ENCODE results near the gene ABAT. TPM values are rescaled to one million over a fixed set of nuclear protein-coding genes. Genes with fewer than 3 reads are reported as not detected.

Gene ABAT
- total and polyA plus RNA-seq, 2 experiments from 2014 or later = 31.2 to 59.1 TPM

DNA sequence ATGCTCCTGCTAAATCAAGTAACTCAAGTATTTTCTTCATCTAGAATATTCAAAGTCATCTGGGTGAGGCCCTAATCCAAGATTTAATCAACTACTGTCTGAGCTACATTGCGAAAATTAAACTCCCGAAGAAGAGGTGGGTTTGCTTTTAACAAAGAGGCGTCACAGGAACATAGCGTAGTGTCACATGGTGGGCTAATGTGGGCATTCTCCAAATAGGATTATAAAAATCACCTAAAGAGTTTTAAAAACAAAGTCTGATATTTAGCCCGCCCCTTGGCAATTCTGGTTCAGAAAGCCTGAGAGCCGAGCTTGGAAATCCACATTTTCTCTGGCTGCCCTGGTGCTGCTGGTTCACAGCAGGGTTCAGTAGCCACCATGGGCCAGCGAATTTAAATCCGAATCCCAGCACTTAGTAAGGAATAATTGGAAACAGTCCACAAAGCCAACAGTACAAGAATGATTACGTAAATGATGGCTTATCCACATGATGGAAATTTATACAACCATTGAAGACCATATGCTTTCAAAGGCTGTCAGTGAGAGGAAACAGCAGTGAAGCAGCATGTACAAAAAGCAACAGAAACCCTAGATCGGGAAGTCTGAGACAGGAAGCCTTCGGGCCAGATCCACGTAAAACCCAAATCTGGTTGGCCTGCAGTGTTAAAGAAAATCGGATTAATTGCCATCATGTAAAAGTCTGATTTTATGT is 132.0 kb downstream of the ABAT start:
- H2AFZ ChIP-seq = no peak overlapping the region
- H3K9me2 ChIP-seq (replicated peaks; ENCODE audit: insufficient read depth) = no peaks in the 10 kb centered on the region
- no peaks in the 10 kb centered on the region for H3K36me3 ChIP-seq (replicated peaks; ENCODE audit: insufficient read depth, low read depth)
- no peaks in the 10 kb centered on the region for H3K9me3 ChIP-seq (ENCODE audit: low read depth)
- no peaks in the 10 kb centered on the region for H3K4me1 ChIP-seq (ENCODE audit: insufficient read depth)
- DNase-seq (ENCODE audit: low spot score) = no peak
- peaks cover 44% of the 10 kb centered on the region for H3K79me2 ChIP-seq
- no peak overlapping the region for H3K27ac ChIP-seq
- no peak for TF ChIP-seq EZH2 (IDR thresholded peaks at IDR 0.05; ENCODE audit: borderline replicate concordance)
- TF ChIP-seq, protein P1, sequence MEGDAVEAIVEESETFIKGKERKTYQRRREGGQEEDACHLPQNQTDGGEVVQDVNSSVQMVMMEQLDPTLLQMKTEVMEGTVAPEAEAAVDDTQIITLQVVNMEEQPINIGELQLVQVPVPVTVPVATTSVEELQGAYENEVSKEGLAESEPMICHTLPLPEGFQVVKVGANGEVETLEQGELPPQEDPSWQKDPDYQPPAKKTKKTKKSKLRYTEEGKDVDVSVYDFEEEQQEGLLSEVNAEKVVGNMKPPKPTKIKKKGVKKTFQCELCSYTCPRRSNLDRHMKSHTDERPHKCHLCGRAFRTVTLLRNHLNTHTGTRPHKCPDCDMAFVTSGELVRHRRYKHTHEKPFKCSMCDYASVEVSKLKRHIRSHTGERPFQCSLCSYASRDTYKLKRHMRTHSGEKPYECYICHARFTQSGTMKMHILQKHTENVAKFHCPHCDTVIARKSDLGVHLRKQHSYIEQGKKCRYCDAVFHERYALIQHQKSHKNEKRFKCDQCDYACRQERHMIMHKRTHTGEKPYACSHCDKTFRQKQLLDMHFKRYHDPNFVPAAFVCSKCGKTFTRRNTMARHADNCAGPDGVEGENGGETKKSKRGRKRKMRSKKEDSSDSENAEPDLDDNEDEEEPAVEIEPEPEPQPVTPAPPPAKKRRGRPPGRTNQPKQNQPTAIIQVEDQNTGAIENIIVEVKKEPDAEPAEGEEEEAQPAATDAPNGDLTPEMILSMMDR (IDR thresholded peaks at IDR 0.05; ENCODE audit: poor library complexity) = no peak
- TF ChIP-seq EZH2phosphoT487 (IDR thresholded peaks at IDR 0.05; ENCODE audit: low read depth, severe bottlenecking, unreplicated experiment) = no peak
- no peak overlapping the region for H3K4me2 ChIP-seq
- H3K4me3 ChIP-seq = no peak overlapping the region
- no peaks in the 10 kb centered on the region for H3K27me3 ChIP-seq
- 93% methylated on average over 13 of the region's 13 CpGs for WGBS (ENCODE audit: low lambda C conversion rate, missing lambda C conversion rate)
- peaks cover 8% of the 10 kb centered on the region for H4K20me1 ChIP-seq (ENCODE audit: insufficient read depth, poor library complexity, severe bottlenecking)

DNA sequence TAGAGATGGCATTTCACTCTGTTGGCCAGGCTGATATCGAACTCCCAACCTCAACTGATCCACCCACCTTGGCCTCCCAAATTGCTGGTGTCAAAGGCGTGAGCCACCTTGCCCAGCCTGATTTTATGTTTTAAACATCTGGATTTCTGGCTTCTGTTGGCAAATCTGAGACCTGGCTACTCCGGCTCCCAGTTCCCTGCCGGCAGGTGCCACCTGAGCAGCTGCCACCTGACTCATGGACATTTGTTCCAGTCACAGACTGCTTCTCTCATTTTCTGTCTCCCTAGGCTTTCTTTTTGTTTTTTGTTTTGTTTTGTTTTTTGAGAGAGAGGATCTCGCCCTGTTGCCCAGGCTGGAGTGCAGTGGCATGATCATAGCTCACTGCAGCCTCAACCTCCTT is 132.8 kb downstream of the ABAT start:
- H2AFZ ChIP-seq = no peak overlapping the region
- H3K79me2 ChIP-seq = peaks cover 37% of the 10 kb centered on the region
- H3K9me3 ChIP-seq (ENCODE audit: low read depth) = no peaks in the 10 kb centered on the region
- H3K4me3 ChIP-seq = no peak overlapping the region
- TF ChIP-seq, protein P1 (IDR thresholded peaks at IDR 0.05; ENCODE audit: poor library complexity) = no peak
- TF ChIP-seq EZH2 (IDR thresholded peaks at IDR 0.05; ENCODE audit: borderline replicate concordance) (no peak), EZH2phosphoT487 (IDR thresholded peaks at IDR 0.05; ENCODE audit: low read depth, severe bottlenecking, unreplicated experiment) (no peak)
- no peaks in the 10 kb centered on the region for H3K9me2 ChIP-seq (replicated peaks; ENCODE audit: insufficient read depth)
- 98% methylated on average over 5 of the region's 5 CpGs for WGBS (ENCODE audit: low lambda C conversion rate, missing lambda C conversion rate)
- no peaks in the 10 kb centered on the region for H3K27me3 ChIP-seq
- H4K20me1 ChIP-seq (ENCODE audit: insufficient read depth, poor library complexity, severe bottlenecking) = peaks cover 5% of the 10 kb centered on the region
- H3K4me2 ChIP-seq = no peak overlapping the region
- DNase-seq (ENCODE audit: low spot score) = no peak
- no peaks in the 10 kb centered on the region for H3K36me3 ChIP-seq (replicated peaks; ENCODE audit: insufficient read depth, low read depth)
- H3K27ac ChIP-seq = no peak overlapping the region
- H3K4me1 ChIP-seq (ENCODE audit: insufficient read depth) = no peaks in the 10 kb centered on the region

DNA sequence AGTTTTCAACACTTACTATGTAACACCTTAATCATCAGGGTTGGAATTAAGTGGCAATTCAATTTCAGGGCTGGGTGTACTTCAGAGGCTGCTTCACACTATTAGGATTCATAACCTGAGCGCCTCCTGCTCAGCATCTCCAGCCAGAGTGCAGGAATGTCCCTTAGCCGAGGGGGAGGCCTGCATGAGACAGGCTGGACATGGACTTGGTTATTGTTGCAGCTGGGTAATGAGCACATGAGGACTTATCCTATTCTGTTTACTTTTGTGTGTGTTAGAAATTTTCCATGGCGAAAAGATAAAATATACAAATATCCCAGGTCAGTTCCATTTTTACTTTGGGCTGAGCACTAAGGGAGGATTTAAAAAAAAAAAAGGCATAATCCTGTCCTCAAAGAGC is 133.6 kb downstream of the ABAT start:
- no peak for DNase-seq (ENCODE audit: low spot score)
- H3K27ac ChIP-seq = no peak overlapping the region
- WGBS (ENCODE audit: low lambda C conversion rate, missing lambda C conversion rate) = 98% methylated on average over 3 of the region's 3 CpGs
- H3K79me2 ChIP-seq = peaks cover 28% of the 10 kb centered on the region
- H4K20me1 ChIP-seq (ENCODE audit: insufficient read depth, poor library complexity, severe bottlenecking) = peaks cover 5% of the 10 kb centered on the region
- H3K36me3 ChIP-seq (replicated peaks; ENCODE audit: insufficient read depth, low read depth) = no peaks in the 10 kb centered on the region
- H3K9me3 ChIP-seq (ENCODE audit: low read depth) = no peaks in the 10 kb centered on the region
- TF ChIP-seq, protein P1 (IDR thresholded peaks at IDR 0.05; ENCODE audit: poor library complexity) = no peak
- TF ChIP-seq EZH2phosphoT487 (IDR thresholded peaks at IDR 0.05; ENCODE audit: low read depth, severe bottlenecking, unreplicated experiment) = no peak
- TF ChIP-seq EZH2 (IDR thresholded peaks at IDR 0.05; ENCODE audit: borderline replicate concordance) = no peak
- no peaks in the 10 kb centered on the region for H3K4me1 ChIP-seq (ENCODE audit: insufficient read depth)
- no peaks in the 10 kb centered on the region for H3K27me3 ChIP-seq
- H3K4me2 ChIP-seq = no peak overlapping the region
- no peak overlapping the region for H3K4me3 ChIP-seq
- H2AFZ ChIP-seq = no peak overlapping the region
- H3K9me2 ChIP-seq (replicated peaks; ENCODE audit: insufficient read depth) = no peaks in the 10 kb centered on the region
